NB4 (cell line): Measurements from ENCODE around the gene SPECC1L.

Experiments
- CTCF ChIP-seq: IDR thresholded peaks from one replicate; pipeline ENCODE4 v1.5.1; 2012; ENCODE audit warnings: low read depth, low read length
- MAX ChIP-seq: IDR thresholded peaks from 2 replicates; pipeline ENCODE4 v1.6.1; 2011; ENCODE audit warnings: low read depth, low read length
- POLR2A ChIP-seq: IDR thresholded peaks from 2 replicates; pipeline ENCODE4 v1.6.1; 2011; ENCODE audit warnings: mild to moderate bottlenecking; ENCODE audit not compliant: insufficient read length; ENCODE audit errors: extremely low read depth

GRCh38 chr22:24437091-24437490, 166.5 kb downstream of the SPECC1L start:
- TF ChIP-seq CTCF (no peak), POLR2A (no peak), MAX (no peak)
